Activated CD4-positive, alpha-beta T cell treated with anti-CD3 and anti-CD28 coated beads, Interleukin-2, amount 50 U/mL, for 1 hour (primary cell): ENCODE results near the gene CCR5AS.
A peak's percentile ranks its signal among the peaks of the same experiment; 100 is the strongest.
"Not testable (repeated sequence)": the region's sequence is repeated elsewhere in the genome, so short reads cannot be mapped to it uniquely, and the experiment has no call there.

Source experiments
- DNase-seq: peaks from one replicate; pipeline ENCODE4 v3.0.0-alpha.2; 2020

The CCR5AS gene

GRCh38 chr3:46400846-46401245, 6.0 kb downstream of the CCR5AS start:
- no peak for DNase-seq

DNA sequence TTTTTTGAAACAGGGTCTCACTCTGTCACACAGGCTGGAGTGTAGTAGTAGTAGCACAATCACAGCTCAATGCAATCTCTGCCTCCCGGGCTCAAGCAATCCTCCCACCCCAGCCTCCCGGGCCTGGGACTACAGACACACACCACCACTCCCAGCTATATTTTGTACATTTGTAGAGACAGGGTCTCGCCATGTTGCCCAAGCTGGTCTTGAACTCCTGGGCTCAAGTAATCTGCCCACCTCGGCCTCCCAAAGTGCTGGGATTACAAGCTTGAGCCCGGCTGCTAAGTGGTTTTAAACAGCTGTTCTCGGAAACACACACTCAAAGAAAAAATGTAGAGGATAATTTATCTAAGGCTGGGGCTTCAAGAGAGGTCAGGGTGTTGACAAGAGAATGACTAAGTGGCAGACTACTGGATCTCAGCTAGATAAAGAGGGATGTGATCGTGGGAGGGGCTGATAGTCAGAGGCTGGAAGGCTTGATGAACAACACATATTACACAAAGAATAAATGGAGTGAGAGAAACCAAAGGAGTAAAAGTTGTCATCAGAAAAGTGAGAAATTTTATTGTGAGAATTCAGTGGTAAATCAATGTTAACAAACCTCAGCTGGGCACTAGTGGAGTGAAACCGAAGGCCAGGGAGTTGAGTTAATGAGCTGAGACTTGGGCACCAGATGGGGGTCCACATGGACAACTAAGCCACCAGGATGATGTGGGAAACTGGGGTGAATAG, 6.7 kb downstream of the CCR5AS start:
- DNase-seq = no peak

DNA sequence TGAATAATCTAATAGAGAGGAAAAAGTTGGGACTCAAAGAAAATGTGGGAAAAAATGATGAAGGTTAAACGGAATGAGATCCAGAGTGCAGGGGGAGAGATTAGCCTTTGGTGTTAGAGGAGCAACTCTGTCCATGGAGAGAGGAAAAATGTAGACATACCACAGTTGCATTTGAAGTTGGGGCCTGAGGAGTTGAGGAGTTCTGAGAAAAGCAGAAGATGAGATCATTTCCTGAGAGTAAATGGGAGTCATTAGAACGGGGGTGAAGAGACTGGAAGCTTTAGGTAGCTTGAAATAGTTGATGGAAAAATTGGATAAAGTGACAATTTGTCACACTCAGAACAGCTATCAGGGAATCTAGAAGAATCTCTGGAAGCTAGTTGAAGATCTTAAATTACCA, 7.3 kb downstream of the CCR5AS start:
- DNase-seq = no peak

DNA sequence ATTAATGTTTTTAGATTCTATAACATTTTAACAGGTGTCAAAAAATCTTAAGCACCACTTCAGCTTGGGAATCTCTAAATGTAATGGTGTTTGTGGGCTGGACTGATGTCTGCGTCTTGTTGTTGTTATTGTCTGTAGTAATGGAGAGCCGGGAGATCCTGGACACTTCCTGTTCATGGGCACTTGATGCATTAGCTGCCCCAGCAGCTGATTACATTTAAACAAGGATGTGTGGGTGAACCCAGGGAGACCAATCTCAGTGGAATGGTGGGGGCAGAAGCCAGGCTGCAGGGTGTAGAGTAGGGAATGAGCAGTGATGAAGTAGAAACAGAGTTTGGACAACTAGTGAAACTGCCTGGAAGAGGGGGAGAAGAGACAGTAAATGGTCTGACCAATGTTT, 7.8 kb downstream of the CCR5AS start:
- DNase-seq = no peak

DNA sequence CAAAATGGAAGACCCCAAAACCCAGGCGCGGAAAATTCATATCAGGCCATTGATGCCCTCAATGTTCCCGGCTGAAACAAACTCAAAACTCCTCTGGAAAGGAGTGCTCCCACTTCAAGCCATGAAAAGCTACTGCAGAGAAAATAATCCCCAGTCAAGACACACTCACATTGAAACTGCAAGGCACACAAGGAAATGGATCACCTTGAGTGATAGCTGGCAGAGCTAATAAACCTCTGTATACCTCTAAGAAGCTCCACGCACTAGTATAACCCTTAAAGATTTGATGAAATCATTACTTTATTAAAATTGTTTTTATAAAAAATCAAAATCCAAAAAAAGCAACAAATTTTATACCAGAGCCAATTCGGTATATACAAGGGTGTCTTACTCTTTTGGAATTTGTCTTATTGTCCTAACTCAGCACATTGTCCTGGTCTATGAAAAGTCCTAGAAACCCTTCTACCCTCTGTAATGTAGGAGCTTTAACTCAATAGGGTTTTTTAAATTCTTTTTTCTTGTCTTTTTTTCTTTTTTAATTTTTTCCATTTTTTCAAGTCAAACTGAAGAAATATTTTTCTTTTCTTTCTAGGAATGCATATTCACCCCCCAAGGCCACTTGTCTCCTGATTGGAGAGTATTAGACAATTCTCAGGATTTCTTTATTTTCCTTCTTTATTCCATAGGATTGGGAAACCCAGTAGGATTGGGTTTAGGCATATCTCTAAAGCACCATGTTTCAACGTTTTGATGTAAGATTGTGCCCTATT, 8.5 kb downstream of the CCR5AS start:
- no peak for DNase-seq

DNA sequence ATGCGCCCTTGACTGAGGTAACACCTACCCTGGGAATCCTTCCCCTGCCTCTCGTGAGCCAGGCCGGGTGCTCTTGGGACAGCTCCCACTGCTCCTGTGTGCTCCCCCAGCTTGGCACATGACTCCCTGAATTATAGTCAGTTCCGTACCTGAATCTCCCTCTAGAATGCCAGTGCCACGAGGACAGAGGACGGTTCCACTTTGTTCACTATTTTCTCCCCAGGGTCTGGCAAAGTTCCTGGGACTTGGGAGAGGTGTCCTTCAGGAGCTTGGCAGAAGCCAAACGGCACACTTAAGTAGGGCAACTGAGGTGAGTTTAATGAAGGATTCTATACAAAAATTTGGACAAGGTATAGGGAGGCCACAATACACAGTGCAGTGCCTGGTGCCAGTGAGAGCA, 9.8 kb downstream of the CCR5AS start:
- DNase-seq = no peak

GRCh38 chr3:46395766-46396530, 10.9 kb downstream of the CCR5AS start:
- no peak for DNase-seq

- DNase-seq = no peak
Measured at GRCh38 chr3:46395210-46395661, 11.6 kb downstream of the CCR5AS start.

DNA sequence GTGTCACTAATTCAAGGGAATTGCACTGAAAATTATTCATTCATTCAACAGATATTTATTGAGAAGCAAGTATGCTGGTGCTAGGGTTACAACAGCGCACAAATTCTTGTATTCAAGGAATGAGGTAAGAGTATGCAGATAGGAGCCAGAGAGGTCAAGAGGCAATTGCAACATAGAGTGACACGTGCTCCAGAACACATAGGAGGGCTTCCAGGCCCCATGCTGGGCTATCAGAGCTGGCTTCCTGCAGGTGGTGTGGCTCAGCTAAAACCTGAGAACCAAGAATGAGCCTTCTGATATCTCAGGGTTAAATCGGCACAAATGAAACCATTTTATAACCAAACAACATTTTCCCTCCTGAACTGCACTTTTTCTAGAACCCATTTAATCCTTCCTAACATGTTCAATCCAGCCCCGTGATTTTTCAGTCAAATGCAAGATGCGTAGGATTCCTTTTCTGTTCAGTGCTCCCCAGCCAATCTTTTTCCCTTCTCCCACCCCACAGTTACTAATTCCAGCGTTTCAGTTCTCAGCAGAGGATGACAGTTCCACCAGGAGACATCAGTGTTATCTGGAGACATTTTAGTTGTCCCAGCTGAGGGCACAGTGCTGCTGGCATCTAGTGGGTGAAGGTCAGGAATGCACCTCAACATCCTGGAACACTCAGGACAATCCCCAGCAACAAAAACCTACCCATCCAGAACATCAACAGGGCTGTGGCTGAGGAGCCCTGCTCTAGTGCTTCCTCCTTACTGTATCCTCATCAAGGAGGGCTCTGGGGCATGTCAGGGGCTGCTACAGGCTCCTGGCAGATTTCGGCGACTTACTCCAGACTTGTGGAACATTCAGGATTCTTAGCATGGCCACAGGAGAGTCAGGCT, 13.1 kb downstream of the CCR5AS start:
- no peak for DNase-seq

DNA sequence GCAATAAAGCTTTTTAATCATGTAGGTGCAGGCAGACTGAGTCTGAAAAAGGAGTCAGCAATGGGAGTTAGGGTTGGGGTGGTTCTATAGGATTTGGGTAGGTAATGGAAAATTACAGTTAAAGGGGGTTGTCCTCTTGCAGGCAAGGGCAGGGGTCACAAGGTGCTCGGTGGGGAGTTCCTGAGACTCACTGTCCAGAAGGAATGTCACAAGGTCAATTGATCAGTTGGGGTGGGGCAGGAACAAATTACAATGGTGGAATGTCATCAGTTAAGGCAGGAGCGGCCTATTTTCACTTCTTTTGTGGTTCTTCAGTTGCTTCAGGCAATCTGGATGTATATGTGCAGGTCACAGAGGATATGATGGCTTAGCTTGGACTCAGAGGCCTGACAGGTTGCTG, 13.9 kb downstream of the CCR5AS start:
- no peak for DNase-seq

DNA sequence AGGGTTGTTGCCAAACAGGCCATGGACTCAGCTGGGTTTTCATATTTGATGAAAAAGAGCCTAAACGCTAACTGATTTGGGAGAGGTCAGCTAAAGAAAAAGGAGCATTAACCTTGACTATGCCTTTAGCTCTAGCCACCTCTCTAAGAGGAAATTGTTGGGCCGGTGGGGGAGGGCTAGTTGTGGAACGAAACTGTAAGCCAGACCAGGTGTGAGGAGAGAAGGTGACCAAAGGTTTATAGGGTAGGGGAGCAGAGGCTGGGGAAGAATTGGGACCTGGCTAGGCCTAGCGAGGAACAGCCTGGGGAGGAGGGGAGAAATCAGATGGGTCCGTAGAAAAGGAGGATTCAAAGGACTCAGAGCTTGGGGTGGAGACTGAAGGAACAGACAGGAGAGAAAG, 15.3 kb downstream of the CCR5AS start:
- not testable (repeated sequence) for DNase-seq

DNA sequence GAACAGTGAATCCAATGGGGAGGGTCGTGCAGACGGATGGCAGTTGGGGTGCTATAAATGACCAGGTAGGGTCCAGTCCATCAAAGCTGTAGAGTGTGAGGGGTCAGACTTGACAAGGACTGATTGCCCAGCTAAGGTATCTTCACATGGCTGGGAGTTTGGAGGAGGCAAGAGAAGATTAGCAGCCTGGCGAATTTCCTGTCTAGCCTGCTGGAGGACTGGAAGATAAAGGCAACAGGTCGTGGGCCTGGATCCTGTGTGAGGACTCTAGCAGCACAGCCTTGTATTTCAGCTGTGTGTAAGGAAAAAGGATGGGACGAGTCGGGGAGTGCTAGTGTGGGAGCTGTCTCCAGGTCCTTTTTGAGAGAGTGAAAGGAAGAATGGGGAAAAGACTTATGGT, 17.6 kb downstream of the CCR5AS start:
- DNase-seq = no peak

DNA sequence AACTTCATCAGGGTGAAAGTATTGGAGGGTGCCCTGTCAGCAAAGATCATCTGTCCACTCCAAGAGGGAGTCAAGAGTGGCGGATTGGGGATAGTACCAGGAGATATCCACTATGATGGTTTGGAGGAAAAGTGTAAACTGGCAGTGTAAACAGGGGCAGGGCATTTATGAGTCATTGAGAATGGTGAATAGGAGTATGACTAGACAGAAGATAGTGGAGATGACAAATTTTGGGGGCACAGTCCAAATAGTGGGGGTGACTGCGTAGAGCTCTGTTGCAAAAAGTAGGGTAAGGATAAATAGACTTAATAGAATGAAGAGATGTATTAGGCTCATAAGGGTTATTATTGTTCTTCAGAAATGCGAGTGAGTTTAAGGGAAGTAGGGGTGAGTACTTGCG, 18.0 kb downstream of the CCR5AS start:
- DNase-seq = not testable (repeated sequence)

DNA sequence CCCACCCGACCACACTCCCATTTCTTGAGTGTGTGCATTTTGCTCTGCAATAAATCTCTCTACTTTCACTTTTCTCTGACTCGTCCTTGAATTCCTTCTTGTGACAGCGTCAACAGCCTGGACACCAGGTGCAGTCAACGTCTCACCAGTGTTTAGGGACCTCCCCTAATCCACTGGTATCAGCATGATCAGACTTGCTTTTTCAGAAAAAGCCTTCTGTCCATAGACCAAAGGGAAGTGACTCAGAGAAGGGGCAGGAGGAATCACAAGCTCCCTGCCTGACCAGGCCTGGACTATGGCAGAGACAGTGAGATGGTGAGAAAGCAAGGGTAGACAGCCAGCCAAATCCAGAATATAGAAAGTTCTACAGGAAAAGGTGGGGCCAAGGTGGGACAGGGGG, 20.7 kb downstream of the CCR5AS start:
- DNase-seq = no peak

GRCh38 chr3:46383951-46384330, 22.9 kb downstream of the CCR5AS start:
- no peak for DNase-seq

DNA sequence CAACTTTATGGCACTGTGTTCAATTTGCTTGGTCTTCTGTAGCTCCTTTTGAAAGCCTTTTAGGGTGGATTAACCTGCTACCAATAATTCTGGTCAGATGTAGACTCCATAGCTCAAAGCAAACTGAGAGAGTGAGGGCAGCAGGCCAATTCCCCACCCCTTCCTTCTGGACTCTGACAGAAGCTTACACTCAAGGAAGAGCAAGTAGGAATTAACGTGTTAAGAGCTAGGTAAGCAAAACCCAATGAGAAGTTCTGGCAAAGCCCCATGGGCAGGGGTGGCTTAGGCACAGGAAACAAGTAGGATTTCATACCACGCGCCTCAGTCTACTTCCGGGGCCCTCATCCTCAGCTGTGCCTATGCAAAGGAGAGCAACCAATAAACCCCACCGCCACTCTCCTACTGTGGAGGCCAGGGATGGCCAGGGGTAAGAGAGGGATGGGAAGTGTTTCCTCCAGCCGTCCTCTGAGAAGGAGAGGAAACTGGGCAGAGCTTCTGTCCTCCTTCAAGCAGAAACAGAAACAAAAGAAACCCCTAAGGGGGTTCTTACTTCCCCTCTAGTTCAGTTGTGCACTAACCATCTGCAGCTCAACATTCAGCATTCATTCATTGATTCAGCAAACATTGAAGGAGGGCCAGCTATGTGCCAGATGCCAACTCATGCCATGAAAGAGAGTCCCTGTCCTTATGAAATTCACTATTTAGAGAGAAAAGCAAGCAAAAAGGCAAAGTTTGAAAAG, 23.5 kb downstream of the CCR5AS start:
- no peak for DNase-seq

- DNase-seq = no peak
Measured at GRCh38 chr3:46381625-46382024, 25.2 kb downstream of the CCR5AS start.

DNA sequence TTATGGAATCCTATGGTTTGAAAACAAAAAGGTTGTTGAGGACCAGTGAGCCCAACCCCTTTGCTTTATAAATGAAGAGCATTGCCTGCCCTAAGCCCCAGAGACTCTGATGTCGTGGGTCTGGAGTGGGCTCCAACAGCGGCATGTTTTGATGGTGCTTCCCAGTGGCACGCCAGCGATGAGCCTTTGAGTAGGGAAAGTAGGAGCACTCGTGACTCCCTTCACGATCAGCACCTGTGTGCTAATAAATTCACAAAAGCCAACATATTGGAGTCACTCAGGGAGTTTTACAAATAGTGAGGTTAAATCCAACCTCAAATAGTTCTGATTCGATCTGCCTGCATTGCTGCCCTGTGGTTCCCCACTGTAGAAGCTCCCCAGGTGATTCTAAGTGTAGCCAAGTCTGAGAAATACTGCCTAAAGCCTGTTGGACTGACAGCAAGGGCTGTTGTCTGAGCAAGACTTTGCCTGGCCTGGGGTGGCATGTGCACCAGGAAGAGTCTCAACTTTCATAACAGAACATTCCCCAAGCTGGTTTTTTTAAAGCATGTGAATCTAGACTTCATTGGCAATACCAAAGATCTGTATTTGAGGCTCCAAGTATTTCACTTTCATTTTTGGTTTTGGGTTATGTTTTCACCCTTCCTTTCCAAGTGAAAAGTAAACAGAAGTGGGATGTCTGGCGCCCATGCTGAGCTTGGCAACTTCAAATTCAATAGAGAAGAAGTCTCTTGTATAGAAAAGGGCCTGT, 26.2 kb downstream of the CCR5AS start:
- DNase-seq = no peak

- DNase-seq = peak; percentile 56
Measured at GRCh38 chr3:46378426-46378942, 28.4 kb downstream of the CCR5AS start.

DNA sequence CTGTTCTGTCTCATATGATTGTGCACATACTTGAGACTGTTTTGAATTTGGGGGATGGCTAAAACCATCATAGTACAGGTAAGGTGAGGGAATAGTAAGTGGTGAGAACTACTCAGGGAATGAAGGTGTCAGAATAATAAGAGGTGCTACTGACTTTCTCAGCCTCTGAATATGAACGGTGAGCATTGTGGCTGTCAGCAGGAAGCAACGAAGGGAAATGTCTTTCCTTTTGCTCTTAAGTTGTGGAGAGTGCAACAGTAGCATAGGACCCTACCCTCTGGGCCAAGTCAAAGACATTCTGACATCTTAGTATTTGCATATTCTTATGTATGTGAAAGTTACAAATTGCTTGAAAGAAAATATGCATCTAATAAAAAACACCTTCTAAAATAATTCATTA, 31.1 kb downstream of the CCR5AS start:
- DNase-seq = no peak

- DNase-seq = no peak
Measured at GRCh38 chr3:46375218-46375617, 31.6 kb downstream of the CCR5AS start.
